Activated naive CD8-positive, alpha-beta T cell treated with anti-CD3 and anti-CD28 coated beads, Interleukin-2, amount 50 U/mL, for 16 hours (primary cell): ENCODE data around the gene ACVRL1.
"Not testable (repeated sequence)": the region's sequence is repeated elsewhere in the genome, so short reads cannot be mapped to it uniquely, and the experiment has no call there.

Source experiments
- DNase-seq: peaks from one replicate; pipeline ENCODE4 v3.0.0-alpha.2; 2020; ENCODE audit warnings: low read depth, low spot score

Gene ACVRL1

GRCh38 chr12:51874000-51874399 lies 33.3 kb upstream of the ACVRL1 start:
- no peak for DNase-seq

- DNase-seq = no peak
Measured at GRCh38 chr12:51874486-51874885, 32.8 kb upstream of the ACVRL1 start.

- DNase-seq = no peak
Measured at GRCh38 chr12:51879102-51879501, 28.2 kb upstream of the ACVRL1 start.

- DNase-seq = no peak
Measured at GRCh38 chr12:51883295-51883694, 24.0 kb upstream of the ACVRL1 start.

GRCh38 chr12:51883998-51884675 lies 23.2 kb upstream of the ACVRL1 start:
- DNase-seq = no peak

- DNase-seq = no peak
Measured at GRCh38 chr12:51884676-51885229, 22.6 kb upstream of the ACVRL1 start.

GRCh38 chr12:51885294-51886020 lies 21.8 kb upstream of the ACVRL1 start:
- not testable (repeated sequence) for DNase-seq

- no peak for DNase-seq
Measured at GRCh38 chr12:51886021-51886710, 21.1 kb upstream of the ACVRL1 start.

GRCh38 chr12:51887476-51888315 lies 19.6 kb upstream of the ACVRL1 start, which contains the start of gene ANKRD33:
ANKRD33 (plus strand) TSS chr12:51888103; CDS start chr12:51888187, 84 bp downstream.
- DNase-seq = no peak

GRCh38 chr12:51888316-51889215 lies 18.7 kb upstream of the ACVRL1 start:
- no peak for DNase-seq

GRCh38 chr12:51889216-51890132 lies 17.8 kb upstream of the ACVRL1 start:
- no peak for DNase-seq

- DNase-seq = no peak
Measured at GRCh38 chr12:51890133-51890464, 17.2 kb upstream of the ACVRL1 start.

- DNase-seq = no peak
Measured at GRCh38 chr12:51890511-51891171, 16.7 kb upstream of the ACVRL1 start.

GRCh38 chr12:51891843-51892242 lies 15.5 kb upstream of the ACVRL1 start:
- DNase-seq = no peak

GRCh38 chr12:51893786-51894185 lies 13.5 kb upstream of the ACVRL1 start:
- DNase-seq = no peak

- DNase-seq = no peak
Measured at GRCh38 chr12:51895378-51896135, 11.7 kb upstream of the ACVRL1 start.

- DNase-seq = no peak
Measured at GRCh38 chr12:51896236-51896635, 11.1 kb upstream of the ACVRL1 start.

GRCh38 chr12:51897181-51897580 lies 10.1 kb upstream of the ACVRL1 start:
- DNase-seq = no peak
